GM23338 (cell line): ENCODE results near the gene LPO. TPM values are rescaled to one million over a fixed set of nuclear protein-coding genes. Genes with fewer than 3 reads are reported as not detected.

ENCODE experiments used
- ATAC-seq: fragments of 200-7000 bp; cut with Tn5 transposase; 3 replicates; pipeline ENCODE4 v1.9.1; 2020
- DNase-seq: peaks from one replicate; pipeline ENCODE4 v3.0.0-alpha.2; 2015; ENCODE audit warnings: low spot score
- H2AFZ ChIP-seq: fragments of 200-600 bp; sonication (generic); 2 replicates; pipeline ENCODE4 v1.8.0; 2016; ENCODE audit warnings: antibody characterized with exemption, mild to moderate bottlenecking, moderate library complexity
- H3F3A ChIP-seq: fragments of 200-600 bp; sonication (generic); replicated peaks from 2 replicates; pipeline ENCODE4 v1.8.0; 2017; ENCODE audit warnings: antibody characterized with exemption, mixed run types, low read depth
- H3K27ac ChIP-seq: fragments of 200-600 bp; sonication (generic); 2 replicates; pipeline ENCODE4 v1.6.1; 2016; ENCODE audit warnings: low read depth
- H3K27me3 ChIP-seq: fragments of 200-600 bp; sonication (generic); 2 replicates; pipeline ENCODE4 v1.8.0; 2016; ENCODE audit warnings: mild to moderate bottlenecking, mixed run types, moderate library complexity; ENCODE audit not compliant: insufficient read depth
- H3K36me3 ChIP-seq: fragments of 200-600 bp; sonication (generic); 2 replicates; pipeline ENCODE4 v1.8.0; 2016; ENCODE audit warnings: mild to moderate bottlenecking; ENCODE audit not compliant: insufficient read depth
- H3K4me1 ChIP-seq: fragments of 200-600 bp; sonication (generic); 2 replicates; pipeline ENCODE4 v1.8.0; 2016; ENCODE audit warnings: mild to moderate bottlenecking, moderate library complexity; ENCODE audit not compliant: insufficient read depth
- H3K4me2 ChIP-seq: fragments of 200-600 bp; sonication (generic); 2 replicates; pipeline ENCODE4 v1.7.1; 2017; ENCODE audit warnings: mixed run types
- H3K4me3 ChIP-seq: fragments of 200-600 bp; sonication (generic); 2 replicates; pipeline ENCODE4 v1.6.1; 2016; ENCODE audit warnings: mixed run types
- H3K79me2 ChIP-seq: fragments of 200-600 bp; sonication (generic); replicated peaks from 2 replicates; pipeline ENCODE4 v1.8.0; 2017; ENCODE audit warnings: mild to moderate bottlenecking; ENCODE audit not compliant: insufficient read depth
- H3K9me2 ChIP-seq: fragments of 200-600 bp; sonication (generic); 2 replicates; pipeline ENCODE4 v1.8.0; 2017; ENCODE audit not compliant: insufficient read depth
- H4K20me1 ChIP-seq: fragments of 200-600 bp; sonication (generic); replicated peaks from 2 replicates; pipeline ENCODE4 v1.8.0; 2017; ENCODE audit warnings: mild to moderate bottlenecking; ENCODE audit not compliant: insufficient read depth
- H3K27ac Mint-ChIP-seq: 2 replicates; pipeline ENCODE4 v1.8.0; 2020; ENCODE audit warnings: inconsistent platforms, mild to moderate bottlenecking, moderate library complexity, mixed read lengths
- H3K27me3 Mint-ChIP-seq: 3 replicates; pipeline ENCODE4 v1.8.0; 2022; ENCODE audit warnings: low read depth, mild to moderate bottlenecking, moderate library complexity, mixed read lengths, inconsistent platforms; ENCODE audit not compliant: insufficient read depth, poor library complexity
- H3K36me3 Mint-ChIP-seq: 3 replicates; pipeline ENCODE4 v1.8.0; 2021; ENCODE audit warnings: low read depth, mild to moderate bottlenecking, inconsistent platforms, moderate library complexity, mixed read lengths
- H3K4me1 Mint-ChIP-seq: 3 replicates; pipeline ENCODE4 v1.8.0; 2020; ENCODE audit warnings: mild to moderate bottlenecking, inconsistent platforms, mixed read lengths
- H3K4me3 Mint-ChIP-seq: 3 replicates; pipeline ENCODE4 v1.8.0; 2021; ENCODE audit warnings: moderate library complexity, mild to moderate bottlenecking, inconsistent platforms, mixed read lengths
- H3K9me3 Mint-ChIP-seq: 3 replicates; pipeline ENCODE4 v1.8.0; 2020; ENCODE audit warnings: moderate library complexity, mild to moderate bottlenecking, inconsistent platforms, mixed read lengths
- CREB1 ChIP-seq: fragments of 250-450 bp; sonication (Bioruptor Pico); IDR thresholded peaks from 2 replicates; pipeline ENCODE4 v1.5.0; 2020; ENCODE audit warnings: low read depth, mild to moderate bottlenecking, moderate library complexity
- CTCF ChIP-seq, 2 experiments: fragments of 200-600 bp in 1 of 2; sonication (generic) in 1 of 2; conservative IDR thresholded peaks; 2 replicates each; pipeline versions ENCODE4 v1.5.1 to v1.6.1; 2016 to 2017; ENCODE audit warnings: antibody characterized with exemption in 2 of 2, low read depth in 2 of 2, mild to moderate bottlenecking in 2 of 2, moderate library complexity in 1 of 2
- ETS1 ChIP-seq: IDR thresholded peaks from 2 replicates; pipeline ENCODE4 v1.6.1; 2016; ENCODE audit warnings: antibody characterized with exemption
- EZH2phosphoT487 ChIP-seq: fragments of 200-600 bp; sonication (generic); IDR thresholded peaks from one replicate; pipeline ENCODE4 v1.8.1; 2018; ENCODE audit warnings: antibody characterized with exemption; ENCODE audit not compliant: unreplicated experiment
- JUNB ChIP-seq: IDR thresholded peaks from one replicate; pipeline ENCODE4 v1.6.1; 2016; ENCODE audit warnings: antibody characterized with exemption; ENCODE audit not compliant: unreplicated experiment
- REST ChIP-seq: IDR thresholded peaks from one replicate; pipeline ENCODE4 v1.6.1; 2018; ENCODE audit warnings: antibody characterized with exemption; ENCODE audit not compliant: unreplicated experiment
- STAT1 ChIP-seq: IDR thresholded peaks from one replicate; pipeline ENCODE4 v1.6.1; 2016; ENCODE audit warnings: antibody characterized with exemption; ENCODE audit not compliant: unreplicated experiment
- ZNF331 ChIP-seq: fragments of 250-450 bp; sonication (Bioruptor Pico); IDR thresholded peaks from 2 replicates; pipeline ENCODE4 v1.5.0; 2020; ENCODE audit warnings: low read depth, mild to moderate bottlenecking, moderate library complexity
- polyA plus RNA-seq: library from polyadenylated mRNA; unstranded; fragments of >200 nt; fragmentation: Nextera tagmentation; extraction: Ambion mirVana; gene quantifications from 2 replicates; pipeline ENCODE4 v1.2.1, GENCODE V29; 2016
- total RNA-seq: library from RNA; depleted of rRNA; stranded (reverse); fragments of >200 nt; shearing (Covaris generic); gene quantifications from 2 replicates; pipeline ENCODE4 v1.2.3, GENCODE V29; 2014

Gene LPO
- total and polyA plus RNA-seq, 2 experiments from 2014 or later = 0.13 to 0.35 TPM

GRCh38 chr17:58264407-58265103, 26.2 kb downstream of the LPO start (continued):
- TF ChIP-seq ETS1 = no peak
- TF ChIP-seq CTCF (conservative IDR thresholded peaks at IDR 0.05; ENCODE audit: low read depth in 2 of 2) = no peak

- no peaks in the 10 kb centered on the region for H3K4me1 Mint-ChIP-seq
- H3K4me3 ChIP-seq = no peak overlapping the region
- no peaks in the 10 kb centered on the region for H3K4me1 ChIP-seq
- H3K36me3 Mint-ChIP-seq = no peaks in the 10 kb centered on the region
- ATAC-seq = no peak
- H3K27ac Mint-ChIP-seq = no peak overlapping the region
- no peak overlapping the region for H2AFZ ChIP-seq
- H3K27ac ChIP-seq = no peak overlapping the region
- peaks cover 9% of the 10 kb centered on the region for H3K27me3 Mint-ChIP-seq
- TF ChIP-seq CREB1 (CRISPR knock-in tag) = no peak
- no peak for TF ChIP-seq STAT1
- no peak for TF ChIP-seq ZNF331 (CRISPR knock-in tag)
- no peak for TF ChIP-seq ETS1
- TF ChIP-seq REST = no peak
- TF ChIP-seq EZH2phosphoT487 = no peak
- no peak for TF ChIP-seq JUNB
- no peak overlapping the region for H3K4me2 ChIP-seq
- H3K36me3 ChIP-seq = no peaks in the 10 kb centered on the region
- no peak overlapping the region for H3K4me3 Mint-ChIP-seq
- H3K79me2 ChIP-seq = no peaks in the 10 kb centered on the region
- H3K27me3 ChIP-seq = peaks cover 7% of the 10 kb centered on the region; the same call in 1 of the 2 replicates
- H3K9me2 ChIP-seq = no peaks in the 10 kb centered on the region
- H3F3A ChIP-seq = no peaks in the 10 kb centered on the region
- H4K20me1 ChIP-seq = no peaks in the 10 kb centered on the region
- DNase-seq = no peak
- no peaks in the 10 kb centered on the region for H3K9me3 Mint-ChIP-seq
Measured at GRCh38 chr17:58265271-58265670, 26.9 kb downstream of the LPO start.
